Measurements from ENCODE around the gene F2.

F2 gene

DNA sequence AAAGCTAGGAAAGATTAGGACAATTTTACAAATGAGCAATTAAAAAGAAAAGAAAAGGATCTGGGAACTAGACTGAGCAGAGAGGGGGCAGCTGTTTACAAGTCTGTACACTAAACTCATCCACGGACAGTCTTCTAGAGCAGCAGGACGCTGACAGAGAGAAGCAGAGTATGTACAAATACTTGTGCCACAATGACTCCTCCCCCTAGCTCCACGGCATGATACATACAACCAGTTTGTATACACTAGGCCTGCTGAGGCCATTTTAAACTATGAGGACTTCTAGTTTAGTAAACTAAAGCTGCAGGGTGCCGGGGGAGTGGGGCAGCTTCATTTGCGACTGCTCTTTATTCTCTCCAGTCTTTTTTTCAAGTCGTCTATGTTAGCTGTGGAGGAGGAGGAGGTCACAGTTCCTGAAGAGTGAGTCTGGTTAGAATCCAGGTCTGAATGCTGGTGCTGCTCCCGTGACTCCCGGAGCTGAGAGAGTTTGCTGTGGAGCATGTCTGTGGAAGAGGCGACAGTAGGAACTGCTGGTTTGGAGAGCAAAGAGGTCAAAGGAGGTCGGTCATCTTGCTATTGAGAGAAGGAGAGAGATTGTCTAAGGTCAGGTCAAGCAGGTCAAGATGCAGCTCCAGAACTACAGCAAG lies 24.8 kb downstream of the F2 start:
- no peak for DNase-seq

DNA sequence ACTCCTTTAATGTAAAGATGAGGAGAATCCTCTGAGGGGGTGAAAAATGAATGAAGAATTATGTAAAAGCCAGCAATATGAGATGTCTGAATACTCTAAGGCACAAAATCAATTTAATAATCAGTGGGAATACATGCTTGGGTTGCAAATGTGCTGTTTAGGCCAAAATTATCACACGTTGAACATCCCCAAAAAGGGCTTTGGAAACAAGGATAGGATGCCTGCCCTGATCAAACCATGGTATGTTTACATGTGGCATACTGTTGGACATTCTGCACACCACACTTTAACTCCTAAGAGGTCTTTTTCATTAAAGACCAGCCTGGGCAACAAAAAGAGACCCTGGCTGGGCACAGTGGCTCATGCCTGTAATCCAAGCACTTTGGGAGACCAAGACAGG lies 26.3 kb downstream of the F2 start:
- DNase-seq, result no peak

DNA sequence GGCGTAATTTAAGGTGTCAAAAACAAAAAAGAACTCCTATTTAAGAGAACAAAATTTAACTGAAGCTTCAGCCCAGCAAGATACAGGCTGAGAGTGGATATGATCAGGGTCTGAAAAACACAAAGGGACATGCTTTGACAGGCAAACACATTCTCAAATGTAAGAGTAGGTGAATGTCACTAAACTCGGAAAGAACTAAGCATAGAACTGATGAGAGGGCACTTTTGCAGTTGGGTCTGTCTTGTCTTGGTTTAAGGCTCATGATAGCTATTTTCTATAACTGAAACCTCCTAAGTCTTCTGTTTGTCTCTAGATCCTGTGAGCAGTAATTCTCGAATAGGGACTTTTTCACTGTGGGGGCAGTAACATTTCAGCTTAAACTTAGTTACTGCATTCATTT lies 27.0 kb downstream of the F2 start:
- no peak for DNase-seq

DNA sequence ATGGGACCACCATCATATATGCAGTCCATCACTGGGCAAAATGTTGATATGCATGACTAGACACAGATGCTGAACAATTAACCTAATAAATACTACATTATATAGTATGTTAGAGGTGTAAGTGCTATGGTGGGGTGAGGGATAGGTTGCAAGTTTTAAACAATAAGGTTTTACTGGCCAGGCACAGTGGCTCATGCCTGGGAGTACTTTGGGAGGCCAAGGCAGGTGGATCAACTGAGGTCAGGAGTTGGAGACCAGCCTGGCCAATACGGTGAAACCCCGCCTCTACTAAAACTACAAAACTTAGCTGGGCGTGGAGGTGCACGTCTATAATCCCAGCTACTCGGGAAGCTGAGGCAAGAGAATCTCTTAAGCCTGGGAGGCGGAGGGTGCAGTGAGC lies 28.1 kb downstream of the F2 start:
- no peak for DNase-seq

DNA sequence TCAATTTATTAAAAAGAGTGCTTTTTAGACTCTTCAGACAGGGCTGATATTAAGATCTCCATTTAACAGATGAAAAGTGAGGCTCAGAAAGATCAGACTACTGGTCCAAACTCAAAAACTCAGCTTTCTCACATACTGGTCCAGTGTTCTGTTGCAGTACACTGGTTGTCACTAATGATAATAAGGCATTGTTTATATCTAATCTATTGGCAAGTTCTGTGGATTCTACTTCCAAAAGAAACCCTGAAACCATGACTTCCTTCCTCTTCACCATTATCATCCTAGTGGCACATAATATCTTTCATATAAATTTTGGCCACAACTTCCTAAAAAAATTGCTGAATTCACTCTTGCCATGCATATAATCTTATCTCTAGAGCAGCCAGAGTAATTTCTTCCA lies 36.9 kb downstream of the F2 start:
- DNase-seq, result no peak

DNA sequence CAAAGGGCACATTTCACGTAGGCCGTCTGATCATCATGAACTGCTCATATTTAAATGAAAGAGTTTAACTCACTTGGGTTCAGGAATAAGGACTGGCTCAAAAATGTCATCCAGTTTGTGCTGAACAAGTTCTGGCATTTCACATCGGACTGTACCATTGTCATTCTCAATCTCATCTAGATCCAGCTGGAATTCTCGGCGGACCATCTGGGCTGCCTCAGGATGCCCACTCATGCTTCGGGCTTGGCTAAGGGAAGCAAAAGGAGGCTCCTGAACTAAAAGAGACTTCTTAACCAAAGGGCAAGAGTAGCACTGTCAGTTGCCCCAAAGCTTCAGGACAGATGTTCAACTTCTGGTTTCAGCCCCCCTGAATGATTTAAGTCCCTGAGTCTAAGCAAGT lies 40.2 kb downstream of the F2 start:
- DNase-seq, result no peak

DNA sequence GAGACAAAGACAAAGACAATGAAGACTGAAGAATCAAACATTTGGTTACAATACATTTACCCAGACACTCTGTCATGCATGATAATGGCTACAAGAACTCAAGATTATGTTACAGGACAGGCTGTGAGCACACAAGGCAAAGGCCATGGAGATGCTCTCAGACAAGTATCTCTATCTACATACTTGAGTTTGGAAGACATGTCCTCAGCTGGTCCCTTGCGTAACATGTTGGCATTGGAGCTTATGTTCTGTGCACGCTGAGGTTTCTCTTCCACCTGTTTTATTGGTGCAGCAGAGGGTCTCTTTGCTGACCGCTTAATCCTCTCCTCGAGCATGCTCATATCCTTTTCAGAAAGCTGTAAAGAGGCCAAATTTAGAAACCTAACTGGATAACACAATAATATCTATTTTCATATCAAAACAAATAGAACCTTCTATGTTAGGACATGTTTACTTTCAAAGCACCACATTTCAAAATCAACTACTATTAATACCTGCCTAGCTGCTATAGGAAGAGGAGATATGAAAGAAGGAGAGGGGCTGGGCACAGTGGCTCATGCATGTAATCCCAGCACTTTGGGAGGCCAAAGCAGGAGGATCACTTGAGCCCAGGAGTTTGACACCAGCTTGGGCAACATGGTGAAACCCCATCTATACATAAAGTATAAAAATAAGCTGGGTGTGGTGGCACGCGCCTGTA lies 41.6 kb downstream of the F2 start:
- DNase-seq, result no peak

DNA sequence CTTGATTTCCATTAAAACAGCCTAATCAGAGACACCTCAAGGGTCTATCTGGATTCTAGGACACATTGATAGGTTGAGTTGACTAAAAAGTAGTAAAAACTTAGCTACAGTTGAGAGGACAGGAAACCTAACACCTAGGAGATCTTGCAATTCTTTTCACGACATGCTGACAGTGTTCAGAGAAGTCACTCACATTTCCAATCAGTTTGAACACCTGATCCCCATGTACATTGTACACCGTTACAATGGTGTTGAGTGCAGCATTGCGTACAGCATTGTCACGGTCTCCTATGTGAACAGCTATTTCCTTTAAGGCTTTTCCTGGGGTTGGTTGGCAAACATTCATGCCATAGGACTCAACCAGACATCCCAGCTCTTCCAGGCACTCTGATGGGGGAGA lies 42.8 kb downstream of the F2 start:
- no peak for DNase-seq

DNA sequence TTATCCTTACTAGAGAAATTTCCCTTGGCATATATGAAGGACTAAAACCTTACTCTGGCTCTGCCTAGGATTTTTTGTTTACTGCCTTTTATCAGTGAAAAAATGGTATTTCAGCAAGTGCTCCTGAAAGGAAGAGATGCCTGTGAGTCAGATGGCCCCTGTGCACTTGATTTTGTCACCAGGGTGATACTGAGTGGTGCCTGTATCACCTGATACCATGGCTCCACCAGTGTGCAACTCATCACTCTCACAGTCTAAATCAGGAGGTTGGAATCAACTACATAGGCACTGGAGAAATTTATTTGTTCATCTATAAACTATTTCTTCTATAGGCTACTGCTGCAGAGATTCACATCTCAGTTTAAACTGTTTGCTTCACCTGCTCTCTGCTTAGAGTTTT lies 43.2 kb downstream of the F2 start:
- DNase-seq, result no peak

DNA sequence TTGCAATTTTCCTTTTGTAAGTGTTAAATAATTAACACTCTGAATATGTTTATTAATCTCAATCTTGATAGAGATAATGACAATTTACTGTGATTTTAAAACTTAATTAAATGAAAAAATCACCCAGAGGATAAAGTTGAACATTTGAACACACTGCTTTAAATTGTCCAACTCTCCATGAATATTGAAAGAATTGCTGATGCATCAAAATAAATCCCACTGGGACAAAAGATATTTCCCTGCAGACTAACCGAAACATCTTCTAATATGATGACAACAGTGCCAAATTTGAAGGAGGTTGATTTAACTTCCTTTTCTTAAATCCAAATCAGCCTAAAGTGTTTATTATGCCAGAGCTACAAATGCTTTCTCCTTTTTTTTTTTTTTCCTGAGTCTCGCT lies 47.6 kb downstream of the F2 start:
- DNase-seq, result no peak

DNA sequence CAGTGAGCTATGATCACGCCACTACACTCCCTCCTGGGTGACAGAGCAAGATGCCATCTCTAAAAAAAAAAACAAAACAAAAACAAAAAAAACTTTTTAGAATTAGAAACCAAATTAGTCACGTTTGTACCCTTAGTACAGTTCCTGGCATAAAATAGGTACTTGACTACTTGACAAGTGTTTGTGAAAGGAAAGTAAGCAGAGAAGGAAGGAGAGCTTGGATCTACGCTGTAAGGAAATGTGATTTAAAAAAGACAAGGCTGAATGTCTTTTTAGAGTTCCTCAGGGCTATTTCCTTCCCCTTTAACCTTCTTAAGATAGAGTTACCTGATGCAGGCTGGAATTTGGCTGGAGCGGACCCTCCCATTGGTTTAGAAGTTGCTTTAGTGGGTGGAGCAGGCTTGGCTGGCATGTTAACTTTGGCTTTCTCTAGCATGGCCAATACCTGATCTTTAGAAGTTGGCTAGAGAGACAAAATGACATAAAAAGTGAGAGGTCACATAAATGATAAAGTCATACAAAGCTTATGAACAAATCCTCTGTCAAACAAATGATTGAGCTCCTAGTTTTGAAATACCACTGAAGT lies 50.7 kb downstream of the F2 start:
- DNase-seq, result no peak

DNA sequence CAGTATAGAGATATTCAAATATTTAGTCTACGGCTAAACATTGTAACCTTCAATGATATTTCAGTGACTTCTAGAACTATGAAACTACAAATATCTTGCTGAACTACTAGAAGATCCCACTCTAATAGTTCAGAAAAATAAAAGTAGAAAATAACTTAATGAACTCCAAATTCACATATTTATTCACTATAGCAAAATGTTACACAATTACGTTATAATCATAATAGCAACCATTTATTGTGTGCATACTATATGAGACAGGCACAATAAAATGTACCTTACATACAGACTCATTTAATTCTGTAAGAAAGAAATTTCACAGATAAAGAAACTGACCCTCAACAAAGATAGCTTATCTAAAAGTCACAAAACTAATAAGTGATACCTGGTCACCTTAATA lies 57.9 kb downstream of the F2 start:
- no peak for DNase-seq

DNA sequence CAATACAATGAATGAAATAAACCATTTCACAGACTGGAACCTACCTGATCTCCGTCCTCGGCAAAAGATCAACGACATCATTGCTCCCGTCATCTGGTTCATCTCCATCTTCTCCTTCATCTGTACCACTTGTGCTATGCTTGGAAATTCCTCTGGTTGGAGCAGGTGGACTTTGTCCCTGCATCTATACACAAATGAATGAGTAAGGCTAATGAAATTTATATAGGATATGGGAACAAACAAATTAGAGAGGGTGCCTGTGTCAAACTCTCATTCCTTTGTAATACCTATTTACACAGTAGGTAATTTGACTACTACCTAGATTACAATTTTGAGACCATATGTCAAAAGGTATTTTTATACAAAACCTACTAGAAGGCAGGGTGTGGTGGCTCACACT lies 59.4 kb downstream of the F2 start:
- DNase-seq, result no peak

Data from activated CD4-positive, alpha-beta T cell treated with anti-CD3 and anti-CD28 coated beads, Interleukin-2, amount 50 U/mL, for 48 hours (primary cell).